HG03159 (cell line): ENCODE results near the gene AKT1S1.
"Not testable (repeated sequence)": the region's sequence is repeated elsewhere in the genome, so short reads cannot be mapped to it uniquely, and the experiment has no call there.

Experiments used
- ATAC-seq: cut with Tn5 transposase; IDR thresholded peaks from one replicate; pipeline ENCODE4 v1.9.1; 2021; ENCODE audit warnings: mild to moderate bottlenecking, moderate library complexity; ENCODE audit not compliant: unreplicated experiment

AKT1S1 gene

DNA sequence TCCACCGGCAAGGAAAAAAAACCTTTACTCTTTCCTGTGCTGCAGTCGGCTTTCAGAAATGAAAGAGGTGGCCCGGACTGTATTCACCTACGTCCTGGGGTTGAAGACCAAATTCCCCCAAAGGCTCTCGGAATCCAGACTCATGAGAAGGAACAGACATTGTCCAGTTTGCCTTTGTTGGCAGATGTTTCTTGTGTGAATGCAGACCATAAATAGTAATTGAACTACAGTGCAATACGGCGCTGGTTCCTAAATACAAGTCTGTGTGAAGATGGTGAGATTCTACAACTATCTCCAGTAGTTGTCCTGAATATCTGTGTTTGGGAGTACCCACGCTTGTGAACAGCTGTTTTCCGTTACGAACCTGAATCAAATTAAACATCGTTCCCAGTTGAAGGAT is 37.4 kb downstream of the AKT1S1 start:
- no peak for ATAC-seq

DNA sequence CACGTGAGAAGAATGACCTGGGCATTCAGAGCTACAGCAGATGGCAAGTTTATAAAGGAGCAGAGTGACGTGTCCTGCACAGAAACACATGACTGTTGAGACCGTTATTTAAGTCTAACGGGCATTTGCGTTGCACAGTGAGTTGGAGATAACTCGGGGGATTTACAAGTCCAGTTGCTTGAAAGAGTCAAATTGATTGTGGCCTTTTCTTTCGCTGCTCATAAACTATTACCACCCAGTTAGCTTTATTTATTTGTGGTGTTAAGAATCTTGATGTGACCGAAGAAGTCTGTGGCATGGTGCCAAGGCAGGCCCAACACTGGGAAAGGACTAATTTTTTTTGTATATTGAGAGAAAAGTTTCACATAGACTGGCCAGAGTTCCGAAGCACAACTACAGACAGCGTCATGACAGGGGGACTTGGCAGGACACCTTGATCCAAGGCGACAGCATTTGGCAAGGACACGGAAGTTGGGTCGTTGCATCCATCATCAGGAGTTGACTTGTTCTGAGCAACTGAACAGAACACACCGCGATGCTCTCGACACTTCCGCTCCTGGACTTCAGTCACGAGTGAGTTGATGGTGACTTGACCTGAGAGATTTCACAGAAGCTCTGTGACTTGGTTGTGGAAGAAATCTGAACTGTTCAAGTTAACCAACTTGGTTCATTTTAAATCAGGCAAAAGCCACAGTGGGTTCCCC is 38.1 kb downstream of the AKT1S1 start:
- no peak for ATAC-seq

DNA sequence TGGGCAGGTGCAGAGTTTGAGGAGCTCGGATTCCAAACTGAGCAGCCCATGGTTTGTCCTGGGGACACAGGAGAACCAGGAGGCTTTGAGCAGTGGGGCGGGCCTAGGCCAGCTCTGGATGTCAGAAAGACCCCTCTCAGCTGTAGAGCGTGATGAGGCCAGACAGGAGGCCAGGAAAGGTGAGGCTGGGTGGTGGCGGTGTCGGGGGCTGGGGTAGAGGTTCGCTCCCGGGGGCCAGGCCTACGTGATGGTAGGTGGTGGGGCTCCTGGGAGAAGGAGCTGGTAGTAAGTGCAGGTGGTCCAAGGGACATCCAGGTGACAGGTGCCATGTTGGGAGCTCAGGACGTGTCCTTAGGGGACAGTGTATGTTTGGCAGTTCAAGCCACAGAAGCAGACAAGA is 39.7 kb downstream of the AKT1S1 start:
- ATAC-seq = no peak

DNA sequence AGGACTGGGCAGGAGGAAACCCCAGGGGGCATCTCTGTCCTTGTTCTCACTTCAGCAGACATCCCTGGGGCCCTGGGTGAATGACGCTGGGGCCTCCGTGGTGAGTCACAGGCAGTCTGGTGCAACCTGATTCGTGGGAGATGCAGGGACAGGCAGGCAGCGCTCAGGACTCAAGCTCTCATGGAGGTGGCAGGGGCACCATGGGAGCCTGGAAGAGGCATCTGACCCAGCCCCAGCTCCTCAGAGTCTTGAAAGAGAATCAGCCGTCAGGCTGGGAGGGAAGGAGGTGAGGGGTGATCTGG is 40.2 kb downstream of the AKT1S1 start:
- no peak for ATAC-seq

DNA sequence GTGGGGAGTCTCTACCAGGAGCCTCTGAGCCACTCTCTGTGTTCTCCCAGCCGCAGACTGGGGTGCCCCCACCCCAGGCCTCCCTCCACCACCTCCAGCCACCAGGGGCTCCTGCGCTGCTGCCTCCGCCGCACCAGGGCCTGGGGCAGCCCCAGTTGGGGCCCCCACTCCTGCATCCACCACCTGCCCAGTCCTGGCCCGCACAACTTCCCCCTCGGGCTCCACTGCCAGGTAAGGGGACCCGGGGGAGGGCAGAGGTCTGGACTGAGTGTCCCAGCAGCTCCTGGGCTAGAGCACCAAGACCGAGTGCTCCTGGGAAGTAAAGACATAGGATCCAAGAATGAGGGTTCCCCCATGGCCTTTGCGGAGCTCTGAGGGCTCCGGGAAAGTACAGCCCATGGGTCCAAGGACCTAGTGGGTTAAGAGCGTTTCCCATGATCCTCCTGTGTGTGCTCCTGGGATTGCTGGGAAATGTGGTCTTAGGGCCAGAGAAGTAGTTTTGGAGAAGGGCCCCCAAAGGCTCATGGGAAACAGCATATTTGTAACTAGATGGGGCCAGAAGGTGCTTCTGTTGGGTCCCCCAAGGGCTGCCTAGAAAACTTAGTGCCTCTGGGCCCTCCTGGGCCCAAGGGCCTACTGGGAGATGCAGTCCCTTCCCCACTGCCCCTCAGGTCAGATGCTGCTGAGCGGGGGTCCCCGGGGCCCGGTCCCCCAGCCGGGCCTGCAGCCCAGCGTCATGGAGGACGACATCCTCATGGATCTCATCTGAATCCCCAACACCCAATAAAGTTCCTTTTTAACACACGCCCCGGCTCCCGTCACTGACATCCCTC is 40.8 kb downstream of the AKT1S1 start:
- ATAC-seq = no peak

DNA sequence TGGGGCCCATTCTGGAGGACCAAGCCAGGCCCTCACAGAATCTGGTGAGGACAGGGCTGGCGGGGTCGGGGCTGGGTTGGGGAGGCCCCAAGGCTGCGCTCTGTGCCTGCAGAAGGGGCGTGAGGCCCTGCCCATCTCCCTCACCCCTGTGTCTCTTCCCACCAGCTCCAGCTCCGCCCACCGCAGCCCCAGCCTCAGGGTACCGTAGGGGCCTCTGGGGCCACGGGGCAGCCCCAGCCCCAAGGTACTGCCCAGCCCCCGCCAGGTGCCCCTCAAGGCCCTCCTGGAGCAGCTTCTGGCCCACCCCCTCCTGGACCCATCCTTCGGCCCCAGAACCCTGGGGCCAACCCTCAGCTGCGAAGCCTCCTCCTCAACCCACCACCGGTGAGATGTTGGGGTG is 41.6 kb downstream of the AKT1S1 start:
- no peak for ATAC-seq

DNA sequence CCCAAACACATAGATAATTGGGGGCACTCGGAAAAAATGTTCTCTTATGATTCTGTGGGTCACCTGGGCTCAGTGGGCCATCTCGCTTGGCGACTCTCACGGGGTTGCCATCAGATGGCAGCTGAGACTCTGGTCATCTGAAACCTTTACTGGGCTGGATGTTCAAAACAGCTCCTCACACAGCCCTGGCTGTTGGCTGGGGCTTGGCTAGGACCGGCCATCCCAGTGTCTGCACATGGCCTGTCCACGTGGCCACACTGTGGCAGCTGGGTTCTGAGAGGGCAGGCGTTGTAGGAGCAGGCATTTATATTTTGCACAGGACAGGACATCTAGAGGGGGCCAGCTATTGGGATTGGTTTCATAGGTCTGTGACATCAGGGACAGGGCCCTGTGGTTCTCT is 43.6 kb downstream of the AKT1S1 start:
- no peak for ATAC-seq

DNA sequence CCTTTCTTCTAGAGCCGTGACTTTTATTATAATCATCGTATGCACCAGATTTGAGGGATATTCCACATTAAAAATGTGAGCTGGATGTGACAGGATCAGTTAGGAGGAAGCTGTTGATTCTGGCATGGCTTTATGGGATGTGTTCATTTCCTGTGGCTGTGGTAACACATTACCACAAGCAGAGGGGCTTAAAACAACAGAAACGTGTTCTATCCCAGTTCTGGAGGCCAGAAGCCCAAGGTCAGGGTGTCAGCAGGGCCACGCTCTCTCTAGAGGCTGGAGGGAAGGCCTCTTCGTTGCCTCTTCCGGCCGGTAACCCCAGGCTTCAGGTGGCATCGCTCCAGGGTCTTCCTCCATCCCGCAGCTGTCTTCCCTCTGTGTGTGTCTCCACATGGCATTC is 44.6 kb downstream of the AKT1S1 start:
- no peak for ATAC-seq

DNA sequence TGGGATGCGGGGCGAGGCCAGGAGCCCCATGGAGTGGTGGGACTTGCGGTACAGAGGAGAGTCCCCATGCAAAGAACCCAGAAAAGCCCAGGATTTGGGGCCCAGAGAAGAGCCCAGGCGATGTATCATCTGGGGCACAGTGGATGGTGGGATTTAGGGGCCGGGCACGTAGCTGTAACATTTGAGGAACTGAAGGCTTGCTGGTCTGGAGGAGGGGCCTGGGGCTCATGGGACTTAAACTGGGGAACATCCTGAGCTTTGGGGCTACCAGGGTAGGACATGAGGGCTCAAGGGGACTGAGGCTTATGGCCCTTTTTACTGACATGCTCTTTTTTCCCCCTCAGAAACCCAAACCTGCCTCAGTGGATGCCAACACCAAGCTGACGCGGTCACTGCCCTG is 45.6 kb downstream of the AKT1S1 start:
- ATAC-seq = no peak

DNA sequence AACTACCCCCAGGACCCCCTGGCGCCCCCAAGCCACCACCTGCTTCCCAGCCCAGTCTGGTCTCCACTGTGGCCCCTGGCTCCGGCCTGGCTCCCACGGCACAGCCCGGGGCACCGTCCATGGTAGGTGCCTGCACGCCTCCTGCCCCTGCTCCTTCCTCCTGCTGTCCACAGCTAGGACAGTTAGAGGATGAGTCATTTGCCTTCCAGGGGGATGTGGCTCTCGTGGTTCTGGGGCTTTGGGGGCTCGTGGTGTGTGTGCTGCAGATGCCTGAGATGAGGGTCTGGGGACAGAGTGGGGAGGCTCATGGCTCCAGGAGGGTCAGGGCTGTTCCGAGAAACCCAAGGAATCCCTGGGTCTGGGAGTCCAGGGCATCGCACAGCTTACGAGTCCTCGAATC is 46.4 kb downstream of the AKT1S1 start:
- no peak for ATAC-seq

DNA sequence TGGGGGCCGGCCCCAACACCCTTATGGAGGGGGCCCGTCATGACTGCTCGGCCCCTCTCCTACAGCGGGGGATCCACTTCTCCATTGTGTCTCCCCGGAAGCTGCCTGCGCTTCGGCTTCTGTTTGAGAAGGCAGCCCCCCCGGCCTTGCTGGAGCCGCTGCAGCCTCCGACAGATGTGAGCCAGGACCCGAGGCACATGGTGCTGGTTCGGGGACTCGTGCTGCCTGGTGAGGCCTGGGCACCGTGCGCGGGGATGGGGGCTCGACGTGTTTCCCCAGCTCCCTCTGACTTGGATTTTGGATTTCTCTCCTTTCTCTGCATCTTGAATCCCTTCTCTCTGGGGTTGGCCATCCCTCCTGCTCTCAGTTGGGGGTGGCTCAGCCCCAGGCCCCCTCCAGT is 47.4 kb downstream of the AKT1S1 start:
- ATAC-seq = no peak

DNA sequence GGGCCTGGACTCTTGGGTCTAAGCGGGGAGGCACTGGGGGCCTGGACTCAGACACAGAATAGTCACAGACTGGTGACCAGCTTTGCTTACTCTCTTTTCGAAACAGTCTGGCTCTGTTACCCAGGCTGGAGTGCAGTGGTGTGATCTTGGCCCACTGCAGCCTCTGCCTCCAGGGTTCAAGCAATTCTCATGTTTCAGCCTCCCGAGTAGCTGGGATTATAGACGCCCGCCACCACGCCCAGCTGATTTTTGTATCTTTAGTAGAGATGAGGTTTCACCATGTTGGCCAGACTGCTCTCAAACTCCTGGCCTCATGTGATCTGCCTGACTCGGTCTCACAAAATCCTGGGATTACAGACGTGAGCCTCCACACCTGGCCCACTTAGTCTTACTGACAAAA is 48.0 kb downstream of the AKT1S1 start:
- ATAC-seq = no peak

DNA sequence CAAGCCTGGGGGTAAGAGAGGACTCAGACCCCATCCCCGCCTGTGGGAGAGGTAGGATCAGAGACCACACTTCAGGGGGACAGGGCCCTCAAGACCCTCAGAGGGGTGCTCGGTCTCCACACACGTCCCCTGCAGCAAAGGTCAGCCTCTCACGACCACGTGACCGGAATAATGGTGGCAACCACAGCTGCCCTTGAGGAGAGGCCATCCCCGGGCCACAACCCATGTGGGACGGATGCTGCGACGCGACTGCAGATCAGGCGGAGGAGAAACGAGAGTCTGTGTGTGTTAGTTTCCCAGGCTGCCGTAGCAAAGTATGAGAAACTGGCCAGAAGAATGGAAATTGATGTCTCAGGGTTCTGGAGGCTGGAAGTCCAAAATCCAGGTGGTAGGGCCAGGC is 50.1 kb downstream of the AKT1S1 start:
- no peak for ATAC-seq

DNA sequence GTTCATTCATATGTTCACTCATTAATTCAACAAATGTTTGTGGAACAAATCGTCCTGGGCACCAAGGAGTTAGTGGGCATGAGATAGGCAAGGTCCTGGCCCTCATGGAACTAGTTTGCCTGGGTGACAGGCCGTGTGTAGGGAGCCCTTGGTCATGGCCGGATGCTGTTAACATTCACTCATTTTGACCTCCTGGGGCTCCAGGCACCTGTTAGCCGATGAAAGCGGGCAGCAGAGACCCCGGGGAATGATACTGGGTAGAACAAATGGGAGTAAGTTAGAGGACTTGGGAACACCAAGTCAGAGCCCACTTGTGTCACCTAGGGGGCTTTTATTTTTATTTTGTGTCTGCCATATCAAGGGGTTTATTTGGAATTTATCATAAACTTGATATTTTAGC is 52.5 kb downstream of the AKT1S1 start:
- no peak for ATAC-seq

DNA sequence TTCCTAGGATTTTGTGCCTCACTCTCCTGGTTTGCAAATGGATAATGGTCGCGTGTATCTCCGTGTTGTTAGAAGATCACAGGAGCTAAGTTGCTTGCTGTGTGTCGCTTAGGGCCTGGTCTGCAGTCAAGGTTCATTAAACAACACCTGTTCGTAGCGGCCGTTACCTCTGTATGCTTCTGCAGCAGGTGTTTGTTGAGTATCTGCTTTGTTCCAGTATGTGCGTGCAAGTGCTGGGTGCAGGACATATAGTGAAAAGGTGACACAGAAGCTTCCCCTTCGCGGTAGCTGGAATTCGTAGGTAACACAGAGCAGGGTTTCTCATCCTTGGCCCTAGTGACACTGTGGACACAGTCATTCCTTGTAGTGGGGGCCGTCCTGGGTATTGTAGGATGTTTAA is 53.7 kb downstream of the AKT1S1 start:
- ATAC-seq = no peak

DNA sequence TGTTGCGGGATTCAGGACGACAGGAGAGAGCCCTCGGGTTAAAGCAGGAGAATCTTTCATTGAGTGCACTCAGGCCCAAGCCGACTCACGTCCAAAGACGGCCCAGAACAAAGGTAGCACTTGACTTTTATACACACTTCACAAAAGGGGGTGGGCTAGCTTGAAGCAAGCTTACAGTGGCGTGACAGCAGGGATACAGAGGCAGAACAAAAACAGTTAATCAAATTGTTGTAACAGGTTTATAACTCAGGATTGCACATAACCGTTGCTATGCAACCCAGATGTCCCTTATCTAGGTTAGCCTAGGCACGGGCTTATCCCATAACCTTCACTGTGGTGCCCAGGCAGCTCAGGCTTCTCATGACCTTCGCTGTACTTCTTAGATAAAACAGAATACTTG is 57.0 kb downstream of the AKT1S1 start:
- ATAC-seq = no peak

DNA sequence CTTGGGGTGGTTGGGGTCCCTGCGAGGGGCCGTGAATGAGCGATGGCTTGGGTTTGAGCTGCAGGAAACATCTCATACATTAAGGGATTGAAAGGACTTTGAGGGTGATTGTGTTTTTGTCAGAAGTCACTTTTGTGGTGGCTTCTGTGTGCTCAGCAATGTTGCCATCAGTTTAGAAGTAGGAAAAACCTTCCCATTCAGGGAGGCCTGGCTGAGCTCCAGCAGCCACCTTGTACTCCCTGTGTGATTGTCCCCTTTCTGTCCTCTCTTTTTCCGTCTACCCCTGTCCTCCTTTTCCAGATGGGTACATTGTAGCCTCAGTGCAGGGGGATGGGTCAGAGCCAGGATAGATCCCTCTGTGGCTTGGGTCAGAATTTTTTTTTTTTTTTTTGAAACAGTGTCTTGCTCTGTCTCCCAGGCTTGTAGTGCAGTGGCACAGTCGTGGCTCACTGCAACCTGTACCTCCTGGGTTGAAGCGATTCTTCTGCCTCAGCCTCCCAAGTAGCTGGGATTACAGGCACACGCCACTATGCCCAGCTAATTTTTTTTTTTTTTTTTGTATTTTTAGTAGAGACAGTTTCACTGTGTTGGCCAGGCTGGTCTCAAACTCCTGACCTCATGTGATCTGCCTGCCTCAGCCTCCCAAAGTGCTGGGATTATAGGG is 57.6 kb downstream of the AKT1S1 start:
- ATAC-seq = not testable (repeated sequence)
